H1 (cell line): Measurements from ENCODE around the gene DRD2. TPM values are rescaled to one million over a fixed set of nuclear protein-coding genes. Genes with fewer than 3 reads are reported as not detected.

Source experiments
- CTCF ChIA-PET: fragments of 300-600 bp; sonication (Branson Sonifier 250); formaldehyde crosslinking; loops from one replicate; lab custom pipeline; 2021; ENCODE audit not compliant: partially characterized antibody; lab: Charles Lee
- POLR2A ChIA-PET: fragments of 300-600 bp; sonication (Branson Sonifier 250); formaldehyde crosslinking; loops from one replicate; lab custom pipeline; 2021; ENCODE audit warnings: inconsistent platforms; ENCODE audit not compliant: partially characterized antibody; lab: Charles Lee
- DNase-seq, 2 experiments: peaks; one replicate each; pipeline versions ENCODE4 v3.0.0 to v3.0.0-alpha.2; 2010 to 2022; ENCODE audit warnings: low spot score in 2 of 2, low read depth in 1 of 2, mixed read lengths in 1 of 2
- FAIRE-seq: peaks from 2 replicates; lab custom pipeline; 2011; peaks lifted over from hg19 to GRCh38; lab: Jason Lieb, UNC
- H2AFZ ChIP-seq: 2 replicates; pipeline ENCODE4 v1.8.1; 2012; ENCODE audit warnings: low read length, inconsistent platforms
- H2AK5ac ChIP-seq: 2 replicates; pipeline ENCODE4 v1.6.1; 2013; ENCODE audit warnings: low read depth, low read length
- H2BK120ac ChIP-seq: replicated peaks from 2 replicates; pipeline ENCODE3; 2013; ENCODE audit warnings: low read depth, low read length, inconsistent platforms
- H2BK12ac ChIP-seq: 2 replicates; pipeline ENCODE4 v1.6.1; 2013; ENCODE audit warnings: low read depth, low read length
- H2BK15ac ChIP-seq: 2 replicates; pipeline ENCODE4 v1.6.1; 2013; ENCODE audit warnings: low read length
- H2BK20ac ChIP-seq: 2 replicates; pipeline ENCODE4 v1.6.1; 2013; ENCODE audit warnings: low read length
- H2BK5ac ChIP-seq: 2 replicates; pipeline ENCODE4 v1.6.1; 2013; ENCODE audit warnings: low read depth, low read length
- H3K14ac ChIP-seq: 2 replicates; pipeline ENCODE4 v1.6.1; 2013; ENCODE audit warnings: inconsistent platforms; ENCODE audit not compliant: insufficient read length
- H3K18ac ChIP-seq: 2 replicates; pipeline ENCODE4 v1.6.1; 2013; ENCODE audit warnings: low read length; ENCODE audit errors: extremely low read depth
- H3K23ac ChIP-seq: 2 replicates; pipeline ENCODE4 v1.6.1; 2013; ENCODE audit warnings: inconsistent platforms; ENCODE audit not compliant: insufficient read length
- H3K23me2 ChIP-seq: 2 replicates; pipeline ENCODE4 v1.6.1; 2013; ENCODE audit warnings: low read depth, low read length
- H3K27ac ChIP-seq: 2 replicates; pipeline ENCODE4 v1.6.1; 2011; ENCODE audit warnings: low read depth, low read length, inconsistent platforms
- H3K27me3 ChIP-seq, 4 experiments: replicated peaks in 1 of 4; 1 replicate in 1 of 4; 2 replicates in 3 of 4; pipeline versions ENCODE4 v1.6.1 to v1.8.1; 2011 to 2013; ENCODE audit warnings: low read length in 3 of 4, mild to moderate bottlenecking in 3 of 4, inconsistent platforms in 2 of 4, mixed read lengths in 2 of 4, moderate library complexity in 1 of 4; ENCODE audit not compliant: control insufficient read depth in 3 of 4, insufficient read depth in 3 of 4; ENCODE audit errors: extremely low read depth in 1 of 4
- H3K36me3 ChIP-seq, 4 experiments: 2 replicates each; pipeline versions ENCODE4 v1.6.1 to v1.8.1; 2011 to 2013; ENCODE audit warnings: mild to moderate bottlenecking in 4 of 4, low read length in 3 of 4, moderate library complexity in 2 of 4, control low read depth in 1 of 4, inconsistent platforms in 1 of 4; ENCODE audit not compliant: insufficient read depth in 4 of 4, control insufficient read depth in 2 of 4
- H3K4ac ChIP-seq: replicated peaks from 2 replicates; pipeline ENCODE3; 2013; ENCODE audit warnings: low read length, low read depth, mixed read lengths, inconsistent platforms; ENCODE audit not compliant: insufficient read length
- H3K4me1 ChIP-seq, 4 experiments: replicated peaks in 1 of 4; 1 replicate in 1 of 4; 2 replicates in 3 of 4; pipeline versions ENCODE4 v1.6.1 to v1.8.1; 2011 to 2013; ENCODE audit warnings: low read length in 3 of 4, inconsistent platforms in 2 of 4, mixed read lengths in 1 of 4; ENCODE audit not compliant: insufficient read depth in 4 of 4, control insufficient read depth in 3 of 4
- H3K4me2 ChIP-seq, 2 experiments: 2 replicates each; pipeline versions ENCODE4 v1.6.1 to v1.8.1; 2011 to 2013; ENCODE audit warnings: low read depth in 2 of 2, low read length in 2 of 2, control low read depth in 1 of 2, inconsistent platforms in 1 of 2, mild to moderate bottlenecking in 1 of 2; ENCODE audit not compliant: insufficient read depth in 1 of 2
- H3K4me3 ChIP-seq, 4 experiments: fragments of 200-600, 300-600 bp in 1 of 4; sonication (generic), shearing (Covaris generic), sonication (Bioruptor Twin) in 1 of 4; 2 replicates each; pipeline versions ENCODE4 v1.5.1 to v1.8.1; 2011 to 2016; ENCODE audit warnings: low read length in 4 of 4, low read depth in 3 of 4, control low read depth in 2 of 4, inconsistent platforms in 2 of 4, mild to moderate bottlenecking in 2 of 4, mixed read lengths in 1 of 4, moderate library complexity in 1 of 4; ENCODE audit not compliant: insufficient read depth in 2 of 4; ENCODE audit errors: extremely low read depth in 1 of 4
- H3K56ac ChIP-seq: replicated peaks from 2 replicates; pipeline ENCODE3; 2013; ENCODE audit warnings: low read depth, mild to moderate bottlenecking, mixed read lengths, low read length, inconsistent platforms; ENCODE audit not compliant: insufficient read length
- H3K79me1 ChIP-seq: 2 replicates; pipeline ENCODE4 v1.6.1; 2013; ENCODE audit warnings: low read depth, low read length, control low read depth
- H3K79me2 ChIP-seq, 2 experiments: 2 replicates each; pipeline versions ENCODE4 v1.6.1 to v1.8.1; 2012 to 2013; ENCODE audit warnings: low read length in 2 of 2, mild to moderate bottlenecking in 2 of 2, inconsistent platforms in 1 of 2; ENCODE audit not compliant: insufficient read depth in 2 of 2, control insufficient read depth in 1 of 2
- H3K9ac ChIP-seq, 4 experiments: replicated peaks in 1 of 4; 1 replicate in 1 of 4; 2 replicates in 3 of 4; pipeline versions ENCODE4 v1.6.1 to v1.8.1; 2011 to 2013; ENCODE audit warnings: low read depth in 3 of 4, low read length in 3 of 4, control low read depth in 2 of 4, mild to moderate bottlenecking in 2 of 4, moderate library complexity in 2 of 4, inconsistent platforms in 1 of 4; ENCODE audit errors: extremely low read depth in 1 of 4
- H3K9me3 ChIP-seq, 2 experiments: 2 replicates each; pipeline versions ENCODE4 v1.6.1 to v1.8.1; 2012 to 2013; ENCODE audit warnings: mild to moderate bottlenecking in 2 of 2, moderate library complexity in 2 of 2, control low read depth in 1 of 2, inconsistent platforms in 1 of 2, low read depth in 1 of 2, low read length in 1 of 2, mixed read lengths in 1 of 2; ENCODE audit not compliant: insufficient read depth in 2 of 2
- H4K20me1 ChIP-seq, 2 experiments: replicated peaks in 1 of 2; 2 replicates each; pipeline versions ENCODE3 to v1.8.1; 2011 to 2013; ENCODE audit warnings: inconsistent platforms in 2 of 2, low read length in 2 of 2, mild to moderate bottlenecking in 1 of 2; ENCODE audit not compliant: insufficient read depth in 2 of 2, control insufficient read depth in 1 of 2
- H4K5ac ChIP-seq: 2 replicates; pipeline ENCODE4 v1.6.1; 2013; ENCODE audit warnings: low read length, low read depth, mixed read lengths, inconsistent platforms; ENCODE audit not compliant: insufficient read length
- H4K8ac ChIP-seq: 2 replicates; pipeline ENCODE4 v1.8.0; 2013; ENCODE audit warnings: mild to moderate bottlenecking, moderate library complexity, low read length, inconsistent platforms; ENCODE audit not compliant: insufficient read depth; ENCODE audit errors: extremely low read depth
- H4K91ac ChIP-seq: replicated peaks from 2 replicates; pipeline ENCODE3; 2013; ENCODE audit warnings: low read length, mixed read lengths, inconsistent platforms; ENCODE audit not compliant: insufficient read length
- CBX8 ChIP-seq: fragments of 300-800, 300-1000 bp; sonication (generic); IDR thresholded peaks from 2 replicates; pipeline ENCODE4 v1.7.1; 2016; ENCODE audit warnings: low read depth, low read length, borderline replicate concordance
- CHD1 ChIP-seq: IDR thresholded peaks from 2 replicates; pipeline ENCODE4 v1.6.1; 2012; ENCODE audit warnings: low read depth, low read length, improper control_type of control experiment
- FOSL1 ChIP-seq: IDR thresholded peaks from 2 replicates; pipeline ENCODE4 v1.6.1; 2011; ENCODE audit warnings: mild to moderate bottlenecking, low read depth, low read length, moderate library complexity; ENCODE audit not compliant: insufficient read depth
- GABPA ChIP-seq: IDR thresholded peaks from 2 replicates; pipeline ENCODE4 v1.6.1; 2011; ENCODE audit warnings: mild to moderate bottlenecking, low read length, moderate library complexity, borderline replicate concordance; ENCODE audit not compliant: insufficient read depth
- JUND ChIP-seq: IDR thresholded peaks from 2 replicates; pipeline ENCODE4 v1.6.1; 2011; ENCODE audit warnings: mild to moderate bottlenecking, improper control_type of control experiment, low read length
- NANOG ChIP-seq: IDR thresholded peaks from 2 replicates; pipeline ENCODE4 v1.6.1; 2011; ENCODE audit warnings: low read length, low read depth, mild to moderate bottlenecking, inconsistent platforms; ENCODE audit not compliant: insufficient read depth, poor library complexity, severe bottlenecking
- NRF1 ChIP-seq: IDR thresholded peaks from 2 replicates; pipeline ENCODE4 v1.6.1; 2011; ENCODE audit warnings: mild to moderate bottlenecking, low read depth, low read length, improper control_type of control experiment
- RAD21 ChIP-seq, 2 experiments: IDR thresholded peaks in 1 of 2; conservative IDR thresholded peaks in 1 of 2; 2 replicates each; pipeline ENCODE4 v1.6.1; 2011; ENCODE audit warnings: low read depth in 2 of 2, low read length in 2 of 2, improper control_type of control experiment in 1 of 2, inconsistent platforms in 1 of 2, mild to moderate bottlenecking in 1 of 2, moderate library complexity in 1 of 2
- RXRA ChIP-seq: IDR thresholded peaks from 2 replicates; pipeline ENCODE4 v1.6.1; 2011; ENCODE audit warnings: low read depth, mild to moderate bottlenecking, low read length, moderate library complexity; ENCODE audit not compliant: insufficient read depth
- TBP ChIP-seq: IDR thresholded peaks from 2 replicates; pipeline ENCODE4 v1.6.1; 2011; ENCODE audit warnings: low read depth, low read length, improper control_type of control experiment
- ZNF274 ChIP-seq: IDR thresholded peaks from 2 replicates; pipeline ENCODE4 v1.7.0; 2012; ENCODE audit warnings: low read length, borderline replicate concordance; ENCODE audit errors: extremely low read depth
- WGBS, 2 experiments: shearing (Covaris generic) in 1 of 2; methylation state at CpG; one replicate each; pipeline versions ENCODE4 v1.1.6 to v1.1.7; 2013 to 2015; ENCODE audit warnings: low lambda C conversion rate in 2 of 2, mixed read lengths in 2 of 2, inconsistent platforms in 1 of 2, low coverage in 1 of 2, missing lambda C conversion rate in 1 of 2; ENCODE audit not compliant: insufficient replicate concordance in 2 of 2, insufficient coverage in 1 of 2, insufficient read length in 1 of 2; ENCODE audit errors: extremely low coverage in 1 of 2, missing lambda C conversion rate in 1 of 2; 5-methylcytosine and 5-hydroxymethylcytosine counted together
- polyA plus RNA-seq, 7 experiments: library from polyadenylated mRNA; depleted of rRNA in 3 of 7; stranded (reverse) in 5 of 7; unstranded in 2 of 7; fragments of >200 nt in 5 of 7; fragments of 200-250 nt in 2 of 7; gene quantifications; 1 replicate in 5 of 7; 2 replicates in 1 of 7; 4 replicates in 1 of 7; pipeline versions ENCODE4 v1.2.1 to v1.2.3, GENCODE V29; 2011 to 2013; ENCODE audit warnings: missing spikeins in 2 of 7, mixed read lengths in 2 of 7
- total RNA-seq: library from RNA; stranded (reverse); fragmentation: NEBNext Ultra II Directional; extraction: Animal tissue kit (Norgen Biotek cat#: 25700); gene quantifications from 2 replicates; pipeline ENCODE4 v1.2.1, GENCODE V29; 2021

The DRD2 gene
- total and polyA plus RNA-seq, 2 of the 8 experiments (the other 6 are each of a cell fraction or from before 2014, with no cell fraction given): 0.26 to 0.41 TPM

- WGBS, 2 experiments: 74% methylated on average over 4 of the region's 4 CpGs; no CpG with 5 or more reads in 1 of the 2 experiments
- H4K5ac ChIP-seq: no peak overlapping the region
- H4K91ac ChIP-seq: no peak overlapping the region
- no peak overlapping the region for H2BK15ac ChIP-seq
- no peak overlapping the region for H4K8ac ChIP-seq
- no peak for TF ChIP-seq NANOG
- TF ChIP-seq RXRA: no peak
- TF ChIP-seq CBX8: no peak
- no peak for TF ChIP-seq NRF1
- TF ChIP-seq FOSL1: no peak
- no peak for TF ChIP-seq JUND
- no peak for TF ChIP-seq GABPA
- TF ChIP-seq CHD1: no peak
- TF ChIP-seq ZNF274: no peak
- TF ChIP-seq TBP: no peak
- no peak for TF ChIP-seq RAD21 (IDR thresholded peaks at IDR 0.05 in 1 of 2, conservative IDR thresholded peaks at IDR 0.05 in 1 of 2; ENCODE audit: low read depth in 2 of 2, low read length in 2 of 2)
- TF ChIP-seq, all 59 proteins: peak for 0
- FAIRE-seq (no peak), DNase-seq (no peak)
- Histone ChIP-seq H2AK5ac (no peak overlapping the region), H3K23ac (no peak overlapping the region), H3K23me2 (no peaks in the 10 kb centered on the region; the same call in 1 of the 2 replicates), H3K4ac (no peak overlapping the region), H4K20me1 (no peaks in the 10 kb centered on the region), H3K27ac (no peak overlapping the region), H3K4me2 (no peak overlapping the region), H2AFZ (no peak overlapping the region), H2BK5ac (no peak overlapping the region), H3K14ac (no peak overlapping the region), H3K4me3 (no peak overlapping the region), H3K56ac (no peak overlapping the region), H3K18ac (no peak overlapping the region), H3K9ac (no peak overlapping the region), H3K9me3 (no peaks in the 10 kb centered on the region), H2BK12ac (no peak overlapping the region), H3K27me3 (no peaks in the 10 kb centered on the region), H3K36me3 (no peaks in the 10 kb centered on the region), H3K79me1 (no peaks in the 10 kb centered on the region), H2BK20ac (no peak overlapping the region), H2BK120ac (no peak overlapping the region), H3K4me1 (no peaks in the 10 kb centered on the region), H3K79me2 (no peaks in the 10 kb centered on the region)
- POLR2A ChIA-PET: interaction anchor here (0.6 kb wide), 1 partner anchor 23 kb away, joined by 3 read pairs; no protein-coding TSS in a partner anchor
- CTCF ChIA-PET: interaction anchor here (0.6 to 1.4 kb wide), 3 partner anchors 8 to 124 kb away, joined by 3 read pairs; no protein-coding TSS in a partner anchor
These were observed 29.4 kb upstream of the DRD2 start for GRCh38 chr11:113504586-113504985.
